Islet precursor cell (in vitro differentiated cells): ENCODE results near the gene KCNH2.
A peak's percentile ranks its signal among the peaks of the same experiment; 100 is the strongest.

Experiments
- DNase-seq: peaks from one replicate; pipeline ENCODE4 v3.0.0-alpha.2; 2018

KCNH2 gene

GRCh38 chr7:150945853-150946420, 32.2 kb downstream of the KCNH2 start:
- peak; percentile 50 for DNase-seq

GRCh38 chr7:150945171-150945852, 32.8 kb downstream of the KCNH2 start:
- peak; percentile 42 for DNase-seq

- peak; percentile 49 for DNase-seq
Measured at GRCh38 chr7:150944066-150945042, 33.8 kb downstream of the KCNH2 start.

- peak; percentile 38 for DNase-seq
Measured at GRCh38 chr7:150943453-150943814, 34.7 kb downstream of the KCNH2 start.

GRCh38 chr7:150942591-150943452, 35.3 kb downstream of the KCNH2 start:
- DNase-seq, result peak; percentile 47

- DNase-seq, result peak; percentile 61
Measured at GRCh38 chr7:150942001-150942590, 36.0 kb downstream of the KCNH2 start.

- DNase-seq, result no peak
Measured at GRCh38 chr7:150941351-150942000, 36.6 kb downstream of the KCNH2 start.

- peak; percentile 25 for DNase-seq
Measured at GRCh38 chr7:150940431-150941102, 37.6 kb downstream of the KCNH2 start.

- DNase-seq, result peak; percentile 14
Measured at GRCh38 chr7:150939466-150939865, 38.7 kb downstream of the KCNH2 start.

- DNase-seq, result peak; percentile 12
Measured at GRCh38 chr7:150939052-150939451, 39.1 kb downstream of the KCNH2 start.

- no peak for DNase-seq
Measured at GRCh38 chr7:150938566-150938965, 39.6 kb downstream of the KCNH2 start.

- peak; percentile 71 for DNase-seq
Measured at GRCh38 chr7:150937848-150938561, 40.1 kb downstream of the KCNH2 start.

GRCh38 chr7:150936018-150936417, 42.1 kb downstream of the KCNH2 start:
- DNase-seq, result peak; percentile 40

- DNase-seq, result peak; percentile 40
Measured at GRCh38 chr7:150935149-150935548, 43.0 kb downstream of the KCNH2 start.

- peak; percentile 40 for DNase-seq
Measured at GRCh38 chr7:150934045-150934766, 43.9 kb downstream of the KCNH2 start.

GRCh38 chr7:150931199-150931869, 46.8 kb downstream of the KCNH2 start:
- peak; percentile 38 for DNase-seq

- DNase-seq, result no peak
Measured at GRCh38 chr7:150928541-150928940, 49.6 kb downstream of the KCNH2 start.

GRCh38 chr7:150927956-150928344, 50.2 kb downstream of the KCNH2 start:
- peak; percentile 25 for DNase-seq
